Fibroblast of villous mesenchyme (primary cell): ENCODE measurements around the gene SPATA4. TPM values are rescaled to one million over a fixed set of nuclear protein-coding genes. Genes with fewer than 3 reads are reported as not detected.

Source experiments
- DNase-seq: peaks from one replicate; pipeline ENCODE4 v3.0.0-alpha.2; 2010; ENCODE audit warnings: low read depth
- H3K4me3 ChIP-seq: 2 replicates; pipeline ENCODE4 v1.5.1; 2011; ENCODE audit warnings: low read depth, mild to moderate bottlenecking, low read length
- total RNA-seq: library from RNA; depleted of rRNA; stranded (reverse); fragments of >200 nt; gene quantifications from 2 replicates; pipeline ENCODE4 v1.2.3, GENCODE V29; 2012
- TF ChIP-seq, protein P1 (sequence below): IDR thresholded peaks from 2 replicates; pipeline ENCODE4 v1.5.1; 2012; ENCODE audit warnings: low read depth, mild to moderate bottlenecking, low read length; ENCODE audit not compliant: insufficient read depth

The SPATA4 gene
- 0.97 TPM in 1 of 2 replicates, not detected in the other for total RNA-seq

DNA sequence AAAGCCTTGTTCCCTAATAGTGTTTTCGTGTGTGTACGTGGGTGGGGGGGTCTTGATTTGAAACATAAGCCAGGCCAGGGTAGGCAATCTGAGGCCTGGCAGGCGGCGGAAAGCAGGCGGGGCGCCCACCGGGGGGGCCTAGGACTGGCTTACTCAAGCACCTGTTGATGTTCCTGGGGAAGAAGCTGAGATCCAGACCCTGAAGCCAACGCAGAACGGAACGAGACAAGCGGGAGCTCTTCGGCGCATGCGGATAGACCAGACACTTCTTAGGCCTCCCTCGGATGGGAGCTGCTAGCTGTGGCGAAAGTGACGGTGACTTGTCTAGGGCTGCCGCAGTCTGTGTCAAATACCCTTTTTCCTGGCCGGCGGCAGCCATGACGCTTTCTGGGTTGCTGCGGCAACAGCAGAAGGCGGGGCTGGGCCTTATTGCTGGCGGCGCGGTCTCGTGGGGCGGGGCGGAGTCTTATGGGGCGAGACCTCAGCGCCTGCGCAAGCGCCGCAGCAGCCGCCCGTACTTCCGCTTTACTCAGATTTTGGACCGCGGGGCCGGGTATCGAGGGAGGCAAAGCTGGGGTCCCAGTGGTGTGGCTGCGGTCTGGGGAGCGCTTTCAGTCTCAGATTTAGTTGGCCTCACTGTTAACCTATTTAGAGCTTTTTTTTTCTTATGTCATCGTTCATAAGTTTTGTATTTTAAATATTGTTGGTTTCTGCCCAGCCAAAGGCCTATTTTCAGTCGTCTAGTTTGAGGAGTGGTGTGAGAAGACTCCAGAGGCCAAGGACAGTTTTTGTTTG, at the start of gene SPATA4:
Gene SPATA4 (minus strand): TSS at position 402 of the 795 bp plus-strand sequence. CDS start 23 bp downstream, at position 379.
- peak within 1 kb of the TSS; percentile 79 for H3K4me3 ChIP-seq
- TF ChIP-seq, protein P1, sequence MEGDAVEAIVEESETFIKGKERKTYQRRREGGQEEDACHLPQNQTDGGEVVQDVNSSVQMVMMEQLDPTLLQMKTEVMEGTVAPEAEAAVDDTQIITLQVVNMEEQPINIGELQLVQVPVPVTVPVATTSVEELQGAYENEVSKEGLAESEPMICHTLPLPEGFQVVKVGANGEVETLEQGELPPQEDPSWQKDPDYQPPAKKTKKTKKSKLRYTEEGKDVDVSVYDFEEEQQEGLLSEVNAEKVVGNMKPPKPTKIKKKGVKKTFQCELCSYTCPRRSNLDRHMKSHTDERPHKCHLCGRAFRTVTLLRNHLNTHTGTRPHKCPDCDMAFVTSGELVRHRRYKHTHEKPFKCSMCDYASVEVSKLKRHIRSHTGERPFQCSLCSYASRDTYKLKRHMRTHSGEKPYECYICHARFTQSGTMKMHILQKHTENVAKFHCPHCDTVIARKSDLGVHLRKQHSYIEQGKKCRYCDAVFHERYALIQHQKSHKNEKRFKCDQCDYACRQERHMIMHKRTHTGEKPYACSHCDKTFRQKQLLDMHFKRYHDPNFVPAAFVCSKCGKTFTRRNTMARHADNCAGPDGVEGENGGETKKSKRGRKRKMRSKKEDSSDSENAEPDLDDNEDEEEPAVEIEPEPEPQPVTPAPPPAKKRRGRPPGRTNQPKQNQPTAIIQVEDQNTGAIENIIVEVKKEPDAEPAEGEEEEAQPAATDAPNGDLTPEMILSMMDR: no peak
- peak; percentile 92 for DNase-seq

DNA sequence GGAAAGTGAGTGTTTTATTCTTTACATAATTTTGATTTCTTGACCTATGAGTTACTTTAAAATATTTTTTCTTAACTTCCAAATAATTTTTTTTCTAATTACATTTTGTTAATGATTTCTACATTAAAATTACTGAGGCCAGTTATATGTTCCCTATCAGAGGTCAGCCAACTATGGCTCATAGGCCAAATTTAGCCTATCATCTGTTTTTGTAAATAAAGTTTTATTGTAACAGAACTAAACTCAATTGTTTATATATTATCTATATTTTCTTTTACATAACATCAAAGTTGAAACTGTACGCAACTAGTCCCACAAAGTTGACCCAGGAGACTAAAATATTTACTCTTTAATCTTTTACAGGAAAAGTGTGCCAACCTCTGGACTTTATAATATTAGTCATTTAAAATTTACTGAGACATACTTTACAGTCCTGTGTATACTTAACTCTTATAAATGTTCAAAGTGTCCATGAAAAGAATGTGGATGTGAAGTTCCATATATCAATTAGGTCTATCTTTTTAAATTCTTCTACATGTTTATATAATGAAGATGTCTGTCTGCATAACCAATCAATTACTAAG, 47.5 kb upstream of the SPATA4 start:
- no peak for DNase-seq
- TF ChIP-seq, protein P1: no peak
- no peak overlapping the region for H3K4me3 ChIP-seq

DNA sequence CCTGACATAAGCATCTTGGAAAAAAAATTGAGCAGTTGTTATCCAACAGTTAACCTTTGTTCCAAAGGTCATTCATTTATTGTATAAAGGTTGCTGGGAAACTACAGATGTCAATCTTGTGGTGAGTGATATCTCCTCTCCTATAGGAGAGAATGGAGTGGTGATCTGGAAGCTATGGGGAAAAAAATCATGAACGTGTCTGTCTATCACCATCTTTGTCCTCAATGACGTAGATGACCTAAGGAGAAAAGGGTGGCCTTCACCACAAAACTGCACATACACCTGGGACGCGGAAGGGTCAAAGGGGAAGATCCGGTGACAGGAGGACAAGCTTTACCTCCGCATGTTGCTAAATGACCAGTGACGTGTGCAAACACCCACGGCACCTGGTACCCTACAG, 46.3 kb upstream of the SPATA4 start:
- H3K4me3 ChIP-seq: no peak overlapping the region
- TF ChIP-seq, protein P1: no peak
- no peak for DNase-seq

- H3K4me3 ChIP-seq: no peak overlapping the region
- DNase-seq: peak; percentile 85
- TF ChIP-seq, protein P1: no peak
Measured at GRCh38 chr4:176238826-176239225, 43.4 kb upstream of the SPATA4 start.

GRCh38 chr4:176238157-176238610, 42.8 kb upstream of the SPATA4 start:
- TF ChIP-seq, protein P1: no peak
- no peak overlapping the region for H3K4me3 ChIP-seq
- peak; percentile 94 for DNase-seq

DNA sequence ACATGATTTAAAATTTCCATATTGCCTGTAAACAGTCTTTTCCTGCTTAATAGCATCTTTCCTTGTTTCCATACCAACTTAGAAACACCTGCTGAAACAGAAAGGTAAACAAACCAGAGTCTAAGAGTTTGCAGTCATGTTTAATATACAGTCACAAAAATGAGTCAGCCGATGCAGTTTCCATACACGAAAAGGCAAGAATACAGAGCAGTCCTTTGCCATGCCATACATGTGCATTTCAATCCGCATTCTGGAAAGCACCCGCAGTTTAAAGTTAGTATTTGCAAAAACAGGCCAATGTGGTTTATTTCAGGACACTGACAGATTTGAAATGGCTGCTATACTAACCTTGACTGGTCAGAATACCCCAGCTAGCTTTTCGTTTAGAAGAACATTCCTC, 41.6 kb upstream of the SPATA4 start:
- H3K4me3 ChIP-seq: no peak overlapping the region
- DNase-seq: no peak
- TF ChIP-seq, protein P1: no peak
